ENCODE measurements around the gene SLC46A2. TPM values are rescaled to one million over a fixed set of nuclear protein-coding genes. Genes with fewer than 3 reads are reported as not detected.
A peak's percentile ranks its signal among the peaks of the same experiment; 100 is the strongest.

SLC46A2 gene
- total RNA-seq, 4 donors from 2014 or later = 0.21 to 1.8 (median 0.22) TPM; not detected in 1

DNA sequence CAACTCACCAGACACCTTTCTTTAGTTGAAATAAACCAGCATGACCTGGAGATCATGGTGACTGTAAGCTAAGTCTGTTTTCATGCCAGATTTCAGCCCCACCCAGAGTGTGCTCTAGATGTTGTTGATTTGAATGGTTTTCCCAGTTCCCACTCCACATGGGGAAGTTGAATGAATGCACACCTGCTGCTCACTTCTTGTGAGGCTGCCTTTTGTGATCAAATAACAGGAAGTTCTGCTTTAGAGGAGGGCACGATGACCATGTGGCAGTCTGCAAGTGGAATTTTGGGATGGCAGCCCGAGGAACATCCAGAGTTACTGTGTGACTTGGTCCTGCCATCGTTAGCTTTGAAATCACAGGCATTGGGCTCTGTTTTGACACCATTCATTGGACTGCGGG is 18.7 kb downstream of the SLC46A2 start:
- H3K27me3 ChIP-seq = no peaks in the 10 kb centered on the region
- TF ChIP-seq EP300 (IDR thresholded peaks at IDR 0.05) = no peak
- no peak for TF ChIP-seq POLR2A (IDR thresholded peaks at IDR 0.05)
- TF ChIP-seq, protein P1, sequence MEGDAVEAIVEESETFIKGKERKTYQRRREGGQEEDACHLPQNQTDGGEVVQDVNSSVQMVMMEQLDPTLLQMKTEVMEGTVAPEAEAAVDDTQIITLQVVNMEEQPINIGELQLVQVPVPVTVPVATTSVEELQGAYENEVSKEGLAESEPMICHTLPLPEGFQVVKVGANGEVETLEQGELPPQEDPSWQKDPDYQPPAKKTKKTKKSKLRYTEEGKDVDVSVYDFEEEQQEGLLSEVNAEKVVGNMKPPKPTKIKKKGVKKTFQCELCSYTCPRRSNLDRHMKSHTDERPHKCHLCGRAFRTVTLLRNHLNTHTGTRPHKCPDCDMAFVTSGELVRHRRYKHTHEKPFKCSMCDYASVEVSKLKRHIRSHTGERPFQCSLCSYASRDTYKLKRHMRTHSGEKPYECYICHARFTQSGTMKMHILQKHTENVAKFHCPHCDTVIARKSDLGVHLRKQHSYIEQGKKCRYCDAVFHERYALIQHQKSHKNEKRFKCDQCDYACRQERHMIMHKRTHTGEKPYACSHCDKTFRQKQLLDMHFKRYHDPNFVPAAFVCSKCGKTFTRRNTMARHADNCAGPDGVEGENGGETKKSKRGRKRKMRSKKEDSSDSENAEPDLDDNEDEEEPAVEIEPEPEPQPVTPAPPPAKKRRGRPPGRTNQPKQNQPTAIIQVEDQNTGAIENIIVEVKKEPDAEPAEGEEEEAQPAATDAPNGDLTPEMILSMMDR (IDR thresholded peaks at IDR 0.05) = no peak
- no peaks in the 10 kb centered on the region for H3K9me3 ChIP-seq
- WGBS, 2 donors = 64 to 71% methylated on average over 4 of the region's 4 CpGs
- peaks cover 0 to 60% (median 0%) of the 10 kb centered on the region in 3 donors for H3K36me3 ChIP-seq
- no peak overlapping the region for H3K27ac ChIP-seq
- no peak for DNase-seq (ENCODE audit: low spot score in 2 of 2)
- H3K4me3 ChIP-seq = no peak overlapping the region
- peaks cover 0 to 12% (median 2%) of the 10 kb centered on the region in 4 donors for H3K4me1 ChIP-seq

DNA sequence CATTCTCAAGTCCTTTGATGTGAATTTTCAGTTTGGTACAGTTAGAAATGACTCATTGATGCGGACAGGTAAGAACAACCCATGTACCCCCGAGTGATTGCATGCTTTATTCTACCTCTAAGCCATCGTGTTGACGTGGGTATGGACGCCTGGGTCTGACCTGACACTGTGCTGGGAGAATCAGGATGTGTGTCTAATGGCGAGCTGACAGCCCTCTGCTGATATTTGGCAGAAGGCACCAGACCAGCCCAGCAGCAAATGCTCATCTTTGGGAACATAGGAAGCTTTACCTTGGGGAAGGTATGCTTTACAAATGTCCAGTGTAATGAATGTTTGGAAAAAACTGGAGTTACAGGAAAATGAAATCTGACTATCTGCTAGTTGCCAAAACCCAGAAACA is 20.1 kb downstream of the SLC46A2 start:
- Histone ChIP-seq H3K9me3 (no peaks in the 10 kb centered on the region), H3K27me3 (no peaks in the 10 kb centered on the region), H3K4me1 (peaks cover 0 to 25% (median 2%) of the 10 kb centered on the region in 4 donors), H3K36me3 (peaks cover 0 to 45% (median 0%) of the 10 kb centered on the region in 3 donors), H3K27ac (no peak overlapping the region), H3K4me3 (no peak overlapping the region)
- no peak for DNase-seq (ENCODE audit: low spot score in 2 of 2)
- WGBS, 2 donors = 93 to 94% methylated on average over 6 of the region's 6 CpGs
- TF ChIP-seq, protein P1 (IDR thresholded peaks at IDR 0.05) = no peak
- TF ChIP-seq POLR2A (IDR thresholded peaks at IDR 0.05) = no peak
- TF ChIP-seq EP300 (IDR thresholded peaks at IDR 0.05) = no peak

DNA sequence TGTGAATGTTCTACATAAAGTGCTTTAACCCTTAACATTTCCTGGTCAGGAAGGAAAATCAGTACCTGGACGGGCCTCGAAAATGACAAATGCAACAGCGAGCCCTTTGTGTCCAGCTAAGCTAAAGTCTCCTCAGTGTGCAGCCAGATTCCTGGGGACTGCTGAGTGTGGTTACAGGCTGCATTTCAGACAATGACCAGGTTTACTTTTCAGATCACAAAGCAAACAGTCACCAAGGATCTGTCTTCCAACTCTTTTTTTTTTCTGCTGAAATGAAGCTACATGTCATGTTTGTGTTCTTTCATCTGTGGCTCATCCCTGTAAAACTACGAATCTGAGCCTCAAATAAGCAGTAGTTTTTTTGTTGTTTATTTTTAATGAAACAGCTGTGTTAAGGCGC is 20.8 kb downstream of the SLC46A2 start:
- Histone ChIP-seq H3K9me3 (no peaks in the 10 kb centered on the region), H3K4me3 (no peak overlapping the region), H3K36me3 (peaks cover 0 to 41% (median 0%) of the 10 kb centered on the region in 3 donors), H3K27ac (no peak overlapping the region), H3K4me1 (peaks cover 0 to 25% (median 2%) of the 10 kb centered on the region in 4 donors), H3K27me3 (no peaks in the 10 kb centered on the region)
- WGBS, 2 donors = 93 to 97% methylated on average over 5 of the region's 5 CpGs
- TF ChIP-seq, protein P1 (IDR thresholded peaks at IDR 0.05) = no peak
- TF ChIP-seq EP300 (IDR thresholded peaks at IDR 0.05) = no peak
- DNase-seq (ENCODE audit: low spot score in 2 of 2) = no peak

DNA sequence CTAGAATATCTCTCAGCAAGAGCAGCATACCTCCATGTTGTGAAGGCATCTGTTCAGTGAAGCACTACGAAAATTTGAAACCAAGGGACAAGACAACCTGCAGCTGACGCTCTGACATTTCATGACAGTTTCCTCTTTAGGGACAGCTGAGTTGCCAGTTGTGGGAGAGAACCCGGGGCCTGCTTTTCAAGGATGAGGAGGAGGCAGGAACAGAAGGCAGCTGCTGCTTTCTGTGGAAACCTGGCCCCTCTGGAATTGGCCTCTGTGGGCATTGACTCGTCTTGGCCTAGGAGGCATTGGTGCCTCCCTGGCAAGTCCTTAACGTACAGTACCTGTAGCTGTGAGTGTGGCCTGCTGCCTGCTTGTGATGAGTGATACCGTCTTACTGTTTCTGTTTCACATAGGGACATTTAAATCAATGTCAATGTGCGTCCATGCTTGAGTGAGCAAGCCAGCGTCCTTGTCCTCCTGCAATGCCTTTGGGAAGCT is 21.6 kb downstream of the SLC46A2 start:
- WGBS, 2 donors = 61 to 64% methylated on average over 8 of the region's 8 CpGs
- Histone ChIP-seq H3K9me3 (no peaks in the 10 kb centered on the region), H3K36me3 (peaks cover 0 to 47% (median 0%) of the 10 kb centered on the region in 3 donors), H3K4me3 (no peak overlapping the region), H3K27me3 (no peaks in the 10 kb centered on the region), H3K27ac (peak overlapping the region in 3 of 4 donors; percentile 12 to 65 (median 22)), H3K4me1 (peaks cover 0 to 25% (median 2%) of the 10 kb centered on the region in 4 donors)
- no peak for DNase-seq (ENCODE audit: low spot score in 2 of 2)
- TF ChIP-seq, protein P1 (IDR thresholded peaks at IDR 0.05) = no peak
- TF ChIP-seq POLR2A (IDR thresholded peaks at IDR 0.05) = no peak
- no peak for TF ChIP-seq EP300 (IDR thresholded peaks at IDR 0.05)

DNA sequence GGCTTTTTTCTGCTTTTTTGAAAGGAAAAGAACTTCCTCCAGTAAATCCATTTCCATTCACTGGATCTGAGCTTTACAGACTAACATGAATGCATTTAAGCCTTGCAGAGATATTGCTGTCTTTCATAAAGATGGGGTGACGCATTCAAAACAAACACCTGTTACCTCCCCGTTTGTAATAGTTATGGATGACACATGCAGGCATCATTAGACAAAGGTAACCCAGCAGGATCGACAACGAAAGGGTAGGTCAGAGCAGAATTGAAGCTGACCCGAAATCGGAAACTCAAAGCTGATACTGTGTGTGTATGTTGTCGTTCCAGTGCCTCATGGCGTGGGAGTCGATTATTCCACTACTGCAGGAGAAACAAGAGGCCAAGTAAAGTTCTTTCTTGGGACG is 22.2 kb downstream of the SLC46A2 start:
- peaks cover 0 to 49% (median 0%) of the 10 kb centered on the region in 3 donors for H3K36me3 ChIP-seq
- no peak for DNase-seq (ENCODE audit: low spot score in 2 of 2)
- H3K4me3 ChIP-seq = no peak overlapping the region
- 83 to 88% methylated on average over 10 of the region's 10 CpGs for WGBS, 2 donors
- H3K27ac ChIP-seq = peak overlapping the region in 2 of 4 donors; percentile 64 to 77
- H3K4me1 ChIP-seq = peaks cover 0 to 25% (median 2%) of the 10 kb centered on the region in 4 donors
- TF ChIP-seq POLR2A (IDR thresholded peaks at IDR 0.05) (no peak), EP300 (IDR thresholded peaks at IDR 0.05) (no peak)
- TF ChIP-seq, protein P1 (IDR thresholded peaks at IDR 0.05) = no peak
- H3K9me3 ChIP-seq = no peaks in the 10 kb centered on the region
- no peaks in the 10 kb centered on the region for H3K27me3 ChIP-seq

All from tibial nerve (tissue), 4 donors.